LNCAP (cell line): ENCODE measurements around the gene RBM20.

ENCODE experiments used
- TF ChIP-seq, protein P1 (sequence below): fragments of 450-650 bp; IDR thresholded peaks from 2 replicates; pipeline ENCODE4 v1.5.1; 2017; ENCODE audit warnings: mild to moderate bottlenecking

Gene RBM20

DNA sequence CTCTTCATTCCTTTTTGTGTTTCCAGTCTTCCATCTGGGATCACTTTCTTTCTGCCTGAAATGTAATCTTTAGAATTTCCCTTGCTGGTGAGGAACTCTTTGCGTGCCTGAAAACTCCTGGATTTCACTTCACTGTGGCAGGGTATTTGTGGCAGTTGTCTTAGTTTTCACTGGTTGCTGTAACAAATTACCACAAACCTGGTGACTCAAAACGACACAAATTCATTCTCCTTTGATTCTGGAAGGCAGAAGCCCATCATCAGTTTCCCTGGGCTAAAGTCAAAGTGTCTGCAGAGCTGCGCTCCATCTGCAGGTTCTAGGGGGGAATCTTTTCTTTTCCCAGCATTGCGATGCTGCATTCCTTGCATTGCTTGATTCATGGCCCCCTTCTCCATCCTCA lies 109.3 kb downstream of the RBM20 start:
- TF ChIP-seq, protein P1, sequence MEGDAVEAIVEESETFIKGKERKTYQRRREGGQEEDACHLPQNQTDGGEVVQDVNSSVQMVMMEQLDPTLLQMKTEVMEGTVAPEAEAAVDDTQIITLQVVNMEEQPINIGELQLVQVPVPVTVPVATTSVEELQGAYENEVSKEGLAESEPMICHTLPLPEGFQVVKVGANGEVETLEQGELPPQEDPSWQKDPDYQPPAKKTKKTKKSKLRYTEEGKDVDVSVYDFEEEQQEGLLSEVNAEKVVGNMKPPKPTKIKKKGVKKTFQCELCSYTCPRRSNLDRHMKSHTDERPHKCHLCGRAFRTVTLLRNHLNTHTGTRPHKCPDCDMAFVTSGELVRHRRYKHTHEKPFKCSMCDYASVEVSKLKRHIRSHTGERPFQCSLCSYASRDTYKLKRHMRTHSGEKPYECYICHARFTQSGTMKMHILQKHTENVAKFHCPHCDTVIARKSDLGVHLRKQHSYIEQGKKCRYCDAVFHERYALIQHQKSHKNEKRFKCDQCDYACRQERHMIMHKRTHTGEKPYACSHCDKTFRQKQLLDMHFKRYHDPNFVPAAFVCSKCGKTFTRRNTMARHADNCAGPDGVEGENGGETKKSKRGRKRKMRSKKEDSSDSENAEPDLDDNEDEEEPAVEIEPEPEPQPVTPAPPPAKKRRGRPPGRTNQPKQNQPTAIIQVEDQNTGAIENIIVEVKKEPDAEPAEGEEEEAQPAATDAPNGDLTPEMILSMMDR, result no peak

DNA sequence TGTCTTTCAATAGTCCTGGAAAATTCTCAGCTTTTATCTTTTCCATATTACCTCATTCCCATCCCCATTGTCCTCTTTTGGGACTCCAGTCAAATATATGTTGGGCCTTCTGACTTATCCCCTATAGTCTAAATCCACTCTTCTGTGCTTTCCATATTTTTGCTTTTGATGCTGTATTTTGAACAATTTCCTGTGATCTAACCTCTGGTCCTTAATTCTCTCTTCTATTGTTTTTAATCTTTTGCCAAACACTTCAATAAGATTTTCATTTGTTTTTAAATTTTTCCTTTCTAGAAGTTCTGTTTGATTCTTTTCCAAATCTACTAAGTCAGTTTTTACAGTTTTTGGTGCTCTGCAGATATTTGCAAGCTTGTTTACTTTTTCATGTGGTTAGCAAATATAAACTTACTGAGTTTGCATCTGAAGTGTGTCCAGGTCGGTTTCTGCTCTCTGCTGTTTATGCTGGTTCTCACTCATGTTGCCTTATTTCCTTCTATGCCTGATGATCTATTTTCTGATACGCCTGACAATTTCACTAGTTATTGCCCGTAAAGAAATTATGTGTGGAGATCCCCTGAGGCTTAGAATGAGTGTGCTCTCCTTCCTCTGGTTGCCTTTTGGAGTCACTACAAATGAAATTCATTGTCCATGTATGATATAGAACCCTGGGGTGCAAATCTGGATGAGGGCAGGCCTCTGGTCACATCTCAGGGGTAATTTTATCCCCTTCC lies 110.4 kb downstream of the RBM20 start:
- TF ChIP-seq, protein P1, result no peak

DNA sequence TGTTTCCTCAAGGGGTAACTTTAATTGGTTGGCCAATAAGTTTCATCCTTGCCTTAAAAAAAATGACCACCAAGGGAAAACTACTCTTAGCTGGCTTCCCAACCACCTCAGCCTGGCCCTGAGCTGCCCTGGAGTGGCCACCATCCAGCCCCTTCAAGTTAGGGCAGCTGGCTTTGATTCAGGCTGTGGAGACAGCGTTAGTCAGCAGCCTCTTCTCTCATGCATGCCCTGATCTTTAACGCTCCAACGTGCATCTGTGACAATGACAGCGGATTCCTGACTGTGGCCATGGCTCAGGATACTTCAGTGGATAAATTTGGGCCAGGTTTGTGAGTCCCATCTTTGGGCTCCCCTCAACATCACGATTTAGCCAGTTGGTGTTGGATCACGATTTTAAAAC lies 111.6 kb downstream of the RBM20 start:
- TF ChIP-seq, protein P1, result no peak

DNA sequence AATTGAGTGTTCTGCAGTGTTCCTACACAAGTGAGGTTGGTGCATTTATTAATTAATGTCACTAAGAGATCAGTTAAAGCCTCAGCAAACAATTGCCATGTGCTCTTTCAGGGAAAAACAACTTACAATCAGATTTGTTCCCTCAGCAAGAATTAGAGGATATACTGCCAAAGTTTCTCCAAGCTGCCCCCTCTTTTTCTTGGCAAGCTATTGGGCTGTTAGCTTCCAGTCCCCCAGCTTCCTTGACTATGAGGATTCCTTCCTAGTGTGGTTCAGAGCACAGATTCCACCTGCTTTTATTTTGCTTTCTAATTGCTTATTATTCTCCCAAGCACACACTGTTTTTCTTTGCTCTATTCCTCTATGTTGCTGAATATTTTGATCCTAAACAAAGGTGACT lies 112.7 kb downstream of the RBM20 start:
- TF ChIP-seq, protein P1, result no peak

DNA sequence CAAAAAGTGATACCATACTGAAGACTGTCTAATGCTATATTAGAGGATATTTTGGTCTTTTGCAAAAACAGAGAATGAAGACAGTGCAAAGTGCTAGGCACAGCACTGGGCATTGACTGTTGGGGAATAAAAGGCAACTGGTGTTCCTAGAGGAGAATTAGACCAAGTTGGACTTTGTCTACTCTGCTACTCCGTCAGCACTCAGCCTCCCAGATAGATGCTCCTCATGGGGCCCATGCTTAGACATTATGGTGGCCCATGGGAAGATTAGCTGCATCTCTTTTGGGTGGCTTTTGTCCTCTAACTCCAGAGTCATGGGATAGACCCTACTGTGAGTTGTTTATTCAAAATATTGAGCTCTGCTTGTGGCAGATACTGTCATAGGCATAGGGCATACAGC lies 113.5 kb downstream of the RBM20 start:
- TF ChIP-seq, protein P1, result no peak

DNA sequence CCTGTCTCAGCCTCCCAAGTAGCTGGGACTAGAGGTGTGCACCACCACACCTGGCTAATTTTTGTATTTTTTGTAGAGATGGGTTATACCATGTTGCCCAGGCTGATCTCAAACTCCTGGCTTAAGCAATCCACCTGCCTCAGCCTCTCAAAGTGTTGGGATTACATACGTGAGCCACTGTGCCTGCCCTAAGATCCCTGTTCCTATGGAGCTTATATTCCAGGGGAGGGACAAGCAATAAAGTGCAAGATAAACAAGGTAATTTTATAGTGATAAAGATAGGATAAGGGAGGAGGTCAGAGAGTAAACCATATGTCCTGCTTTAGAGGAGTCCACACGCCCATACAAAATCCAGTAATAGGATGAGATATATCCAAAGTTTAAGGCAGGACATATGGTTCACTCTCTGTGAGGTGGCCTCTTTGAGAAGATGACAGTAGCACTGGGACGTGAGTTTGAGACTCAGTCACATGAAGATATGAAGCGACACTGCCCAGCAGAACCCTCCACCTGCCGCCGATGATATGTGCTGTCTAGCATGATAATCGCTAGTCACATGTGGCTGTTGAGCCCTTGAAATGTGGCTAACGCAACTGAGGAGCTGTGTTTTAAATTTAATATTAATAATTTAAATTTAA lies 114.1 kb downstream of the RBM20 start:
- TF ChIP-seq, protein P1, result no peak

DNA sequence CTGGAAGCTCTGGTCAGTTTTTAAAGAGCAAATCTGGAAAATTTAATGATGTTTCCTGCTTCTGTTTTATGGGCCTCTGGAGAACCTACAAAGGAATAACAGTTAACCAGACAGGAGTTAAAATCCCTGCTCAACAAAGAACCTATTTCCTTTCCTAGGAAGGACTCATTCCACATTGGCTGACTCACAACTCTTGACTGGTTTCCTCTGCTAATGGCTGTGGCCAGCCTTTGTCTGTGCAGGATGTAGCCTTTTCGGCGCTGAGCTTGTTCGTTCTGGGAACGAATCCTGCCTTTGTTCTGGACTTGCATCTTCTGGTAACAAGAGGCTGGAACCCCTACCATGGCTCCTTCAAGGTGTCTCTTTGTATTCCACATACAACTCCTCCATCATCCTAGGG lies 114.8 kb downstream of the RBM20 start:
- TF ChIP-seq, protein P1, result no peak
